Stimulated activated naive CD4-positive, alpha-beta T cell treated with Interleukin-2 at 50 U/mL for 16 hours (primary cell): ENCODE results near the gene C12orf54.
A peak's percentile ranks its signal among the peaks of the same experiment; 100 is the strongest.
"Not testable (repeated sequence)": the region's sequence is repeated elsewhere in the genome, so short reads cannot be mapped to it uniquely, and the experiment has no call there.

Source experiments
- DNase-seq: peaks from one replicate; lab custom pipeline; 2025; lab: John Stamatoyannopoulos, UW

C12orf54 gene

DNA sequence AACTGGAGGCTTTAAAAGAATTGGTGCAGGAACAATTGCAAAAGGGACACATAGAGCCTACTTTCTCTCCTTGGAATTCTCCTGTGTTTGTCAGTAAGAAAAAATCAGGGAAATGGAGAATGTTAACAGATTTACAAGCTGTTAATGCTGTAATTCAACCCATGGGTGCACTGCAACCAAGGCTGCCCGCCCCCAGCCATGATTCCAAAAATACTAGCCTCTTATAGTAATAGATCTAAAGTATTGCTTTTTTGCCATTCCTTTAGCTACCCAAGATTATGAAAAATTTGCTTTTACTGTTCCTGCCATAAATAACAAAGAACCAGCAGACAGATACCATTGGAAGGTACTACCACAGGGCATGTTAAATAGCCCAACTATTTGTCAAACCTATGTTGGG lies 27.8 kb downstream of the C12orf54 start:
- DNase-seq, result no peak

DNA sequence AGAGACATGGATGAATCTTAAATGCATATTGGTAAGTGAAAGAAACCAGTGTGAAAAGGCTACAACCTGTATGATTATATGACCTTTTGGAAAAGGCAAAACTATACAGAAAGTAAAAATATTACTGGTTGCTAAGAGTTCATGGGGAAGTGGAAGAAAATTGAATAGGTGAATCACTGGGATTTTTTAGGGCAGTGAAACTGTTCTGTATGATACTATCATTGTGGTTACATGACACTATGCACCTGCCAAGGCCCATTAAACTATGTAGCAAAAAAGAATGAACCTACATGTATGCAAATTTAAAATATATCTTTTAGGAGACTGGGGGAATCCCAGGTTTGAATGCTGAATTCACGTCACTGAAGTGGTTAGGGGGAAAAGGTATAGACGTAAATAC lies 30.6 kb downstream of the C12orf54 start:
- no peak for DNase-seq

DNA sequence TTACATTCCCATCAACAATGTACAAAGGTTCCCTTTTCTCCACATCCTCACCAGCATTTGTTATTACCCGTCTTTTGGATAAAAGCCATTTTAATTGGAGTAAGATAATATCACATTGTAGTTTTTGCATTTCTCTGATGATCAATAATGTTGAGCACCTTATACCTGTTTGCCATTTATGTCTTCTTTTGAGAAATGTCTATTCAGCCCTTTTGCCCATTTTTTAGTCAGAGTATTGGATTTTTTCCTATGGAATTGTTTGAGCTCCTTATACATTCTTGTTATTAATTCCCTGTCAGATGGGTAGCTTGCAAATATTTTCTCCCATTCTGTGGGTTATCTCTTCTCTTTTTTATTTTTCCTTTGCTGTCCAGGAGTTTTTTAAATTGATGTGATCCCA lies 32.4 kb downstream of the C12orf54 start:
- DNase-seq, result no peak

DNA sequence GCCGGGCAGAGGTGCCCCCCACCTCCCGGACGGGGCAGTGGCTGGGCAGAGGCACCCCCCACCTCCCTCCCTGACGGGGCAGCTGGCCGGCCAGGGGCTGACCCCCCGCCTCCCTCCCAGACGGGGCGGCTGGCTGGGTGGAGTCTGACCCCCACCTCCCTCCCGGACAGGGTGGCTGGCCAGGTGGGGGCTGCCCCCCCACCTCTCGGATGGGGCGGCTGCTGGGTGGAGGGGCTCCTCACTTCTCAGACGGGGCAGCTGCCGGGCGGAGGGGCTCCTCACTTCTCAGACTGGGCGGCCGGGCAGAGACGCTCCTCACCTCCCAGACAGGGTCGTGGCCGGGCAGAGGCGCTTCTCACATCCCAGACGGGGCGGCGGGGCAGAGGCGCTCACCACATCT lies 38.1 kb downstream of the C12orf54 start:
- not testable (repeated sequence) for DNase-seq

- DNase-seq, result no peak
Observed at GRCh38 chr12:48525332-48525731, 43.0 kb downstream of the C12orf54 start, which contains the start of gene OR8S1. OR8S1 (plus strand) TSS chr12:48525632; CDS start chr12:48525632, 0 bp downstream.

DNA sequence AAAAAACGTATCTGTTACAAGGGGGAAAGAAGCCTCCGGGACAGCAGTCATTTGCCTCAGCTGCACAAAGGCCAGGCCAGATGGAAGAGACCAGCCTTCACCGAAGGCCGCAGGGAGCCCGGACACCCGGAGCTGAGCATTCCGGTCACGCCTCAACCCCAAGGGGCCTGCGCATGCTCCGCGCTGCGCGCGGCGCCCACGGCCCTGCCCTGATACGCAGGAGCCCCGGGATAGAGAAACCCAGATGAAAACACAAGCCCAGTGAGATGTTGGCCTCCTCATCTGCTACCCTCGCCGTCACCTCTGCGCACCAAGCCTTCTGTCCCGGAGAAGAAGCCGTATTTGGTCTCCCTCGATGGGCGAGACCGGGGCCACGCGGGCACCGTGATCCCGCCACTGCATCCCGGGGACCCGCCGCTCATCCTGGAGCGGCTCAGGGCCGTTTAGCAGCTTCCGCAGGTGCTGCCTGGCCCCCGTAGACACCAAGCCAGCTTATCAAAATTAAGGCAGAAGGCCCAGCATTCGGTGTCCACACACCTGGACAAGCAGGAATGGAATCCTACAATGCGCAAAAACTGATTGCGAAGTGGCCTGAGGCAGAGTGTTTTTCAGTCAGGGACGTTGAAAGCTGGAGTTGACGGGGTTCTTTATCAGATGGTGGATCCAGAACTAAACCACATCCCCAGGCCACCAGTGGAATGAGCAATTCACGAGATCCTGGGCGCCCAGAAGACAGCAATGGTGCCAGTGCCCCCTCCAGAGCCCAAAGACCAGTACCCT lies 45.8 kb downstream of the C12orf54 start:
- no peak for DNase-seq

GRCh38 chr12:48532601-48533000 lies 50.3 kb downstream of the C12orf54 start:
- DNase-seq, result no peak

DNA sequence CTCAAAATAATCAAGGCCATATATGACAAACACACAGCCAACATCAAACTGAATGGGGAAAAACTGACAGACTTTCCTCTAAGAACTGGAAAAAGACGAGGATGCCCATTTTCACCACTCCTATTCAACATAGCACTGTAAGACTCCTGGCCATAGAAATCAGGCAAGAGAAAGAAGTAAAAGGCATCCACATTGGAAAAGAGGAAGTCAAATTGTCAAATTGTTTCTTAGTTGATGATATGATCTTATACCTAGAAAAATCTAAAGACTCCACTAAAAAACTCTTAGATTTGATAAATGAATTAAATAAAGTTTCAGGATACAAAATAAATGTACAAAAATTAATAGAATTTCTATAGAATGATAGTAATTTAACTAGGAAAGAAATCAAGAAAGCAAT lies 54.3 kb downstream of the C12orf54 start:
- DNase-seq, result no peak

GRCh38 chr12:48542300-48542928 lies 60.1 kb downstream of the C12orf54 start:
- peak; percentile 13 for DNase-seq

- no peak for DNase-seq
Observed at GRCh38 chr12:48545833-48546469, 63.7 kb downstream of the C12orf54 start.
